GM12875 (cell line): ENCODE data around the gene RBM22.
A peak's percentile ranks its signal among the peaks of the same experiment; 100 is the strongest.

Experiments
- H3K4me3 ChIP-seq: one replicate; pipeline ENCODE4 v1.5.1; 2011; ENCODE audit warnings: low read depth, low read length, control low read depth
- TF ChIP-seq, protein P1 (sequence below): IDR thresholded peaks from 2 replicates; pipeline ENCODE4 v1.5.1; 2011; ENCODE audit warnings: low read depth, mild to moderate bottlenecking, control low read depth, inconsistent platforms, low read length, moderate library complexity, borderline replicate concordance; ENCODE audit not compliant: insufficient read depth

Gene RBM22

DNA sequence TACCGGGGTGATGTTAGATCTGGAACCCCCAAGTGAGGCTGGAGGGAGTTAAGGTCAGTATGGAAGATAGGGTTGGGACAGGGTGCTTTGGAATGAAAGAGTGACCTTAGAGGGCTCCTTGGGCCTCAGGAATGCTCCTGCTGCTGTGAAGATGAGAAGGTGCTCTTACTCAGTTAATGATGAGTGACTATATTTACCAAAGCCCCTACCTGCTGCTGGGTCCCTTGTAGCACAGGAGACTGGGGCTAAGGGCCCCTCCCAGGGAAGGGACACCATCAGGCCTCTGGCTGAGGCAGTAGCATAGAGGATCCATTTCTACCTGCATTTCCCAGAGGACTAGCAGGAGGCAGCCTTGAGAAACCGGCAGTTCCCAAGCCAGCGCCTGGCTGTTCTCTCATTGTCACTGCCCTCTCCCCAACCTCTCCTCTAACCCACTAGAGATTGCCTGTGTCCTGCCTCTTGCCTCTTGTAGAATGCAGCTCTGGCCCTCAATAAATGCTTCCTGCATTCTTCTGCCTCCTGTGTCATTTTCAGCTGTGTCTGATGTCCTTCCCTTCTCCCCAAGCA, 42.1 kb downstream of the RBM22 start:
- TF ChIP-seq, protein P1, sequence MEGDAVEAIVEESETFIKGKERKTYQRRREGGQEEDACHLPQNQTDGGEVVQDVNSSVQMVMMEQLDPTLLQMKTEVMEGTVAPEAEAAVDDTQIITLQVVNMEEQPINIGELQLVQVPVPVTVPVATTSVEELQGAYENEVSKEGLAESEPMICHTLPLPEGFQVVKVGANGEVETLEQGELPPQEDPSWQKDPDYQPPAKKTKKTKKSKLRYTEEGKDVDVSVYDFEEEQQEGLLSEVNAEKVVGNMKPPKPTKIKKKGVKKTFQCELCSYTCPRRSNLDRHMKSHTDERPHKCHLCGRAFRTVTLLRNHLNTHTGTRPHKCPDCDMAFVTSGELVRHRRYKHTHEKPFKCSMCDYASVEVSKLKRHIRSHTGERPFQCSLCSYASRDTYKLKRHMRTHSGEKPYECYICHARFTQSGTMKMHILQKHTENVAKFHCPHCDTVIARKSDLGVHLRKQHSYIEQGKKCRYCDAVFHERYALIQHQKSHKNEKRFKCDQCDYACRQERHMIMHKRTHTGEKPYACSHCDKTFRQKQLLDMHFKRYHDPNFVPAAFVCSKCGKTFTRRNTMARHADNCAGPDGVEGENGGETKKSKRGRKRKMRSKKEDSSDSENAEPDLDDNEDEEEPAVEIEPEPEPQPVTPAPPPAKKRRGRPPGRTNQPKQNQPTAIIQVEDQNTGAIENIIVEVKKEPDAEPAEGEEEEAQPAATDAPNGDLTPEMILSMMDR: no peak

DNA sequence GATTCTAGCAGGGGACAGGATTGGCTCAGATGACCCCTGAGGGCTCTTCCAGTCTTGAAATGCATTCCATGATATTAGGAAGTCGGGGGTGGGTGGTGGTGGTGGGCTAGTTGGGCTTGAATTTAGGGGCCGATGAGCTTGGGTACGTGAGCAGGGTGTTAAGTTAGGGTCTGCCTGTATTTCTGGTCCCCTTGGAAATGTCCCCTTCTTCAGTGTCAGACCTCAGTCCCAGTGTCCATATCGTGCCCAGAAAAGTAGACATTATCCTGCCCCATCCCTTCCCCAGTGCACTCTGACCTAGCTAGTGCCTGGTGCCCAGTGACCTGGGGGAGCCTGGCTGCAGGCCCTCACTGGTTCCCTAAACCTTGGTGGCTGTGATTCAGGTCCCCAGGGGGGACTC, 42.7 kb downstream of the RBM22 start:
- TF ChIP-seq, protein P1: no peak
- no peak overlapping the region for H3K4me3 ChIP-seq

More for the DNA sequence above, 42.1 kb downstream of the RBM22 start:
- H3K4me3 ChIP-seq: no peak overlapping the region

DNA sequence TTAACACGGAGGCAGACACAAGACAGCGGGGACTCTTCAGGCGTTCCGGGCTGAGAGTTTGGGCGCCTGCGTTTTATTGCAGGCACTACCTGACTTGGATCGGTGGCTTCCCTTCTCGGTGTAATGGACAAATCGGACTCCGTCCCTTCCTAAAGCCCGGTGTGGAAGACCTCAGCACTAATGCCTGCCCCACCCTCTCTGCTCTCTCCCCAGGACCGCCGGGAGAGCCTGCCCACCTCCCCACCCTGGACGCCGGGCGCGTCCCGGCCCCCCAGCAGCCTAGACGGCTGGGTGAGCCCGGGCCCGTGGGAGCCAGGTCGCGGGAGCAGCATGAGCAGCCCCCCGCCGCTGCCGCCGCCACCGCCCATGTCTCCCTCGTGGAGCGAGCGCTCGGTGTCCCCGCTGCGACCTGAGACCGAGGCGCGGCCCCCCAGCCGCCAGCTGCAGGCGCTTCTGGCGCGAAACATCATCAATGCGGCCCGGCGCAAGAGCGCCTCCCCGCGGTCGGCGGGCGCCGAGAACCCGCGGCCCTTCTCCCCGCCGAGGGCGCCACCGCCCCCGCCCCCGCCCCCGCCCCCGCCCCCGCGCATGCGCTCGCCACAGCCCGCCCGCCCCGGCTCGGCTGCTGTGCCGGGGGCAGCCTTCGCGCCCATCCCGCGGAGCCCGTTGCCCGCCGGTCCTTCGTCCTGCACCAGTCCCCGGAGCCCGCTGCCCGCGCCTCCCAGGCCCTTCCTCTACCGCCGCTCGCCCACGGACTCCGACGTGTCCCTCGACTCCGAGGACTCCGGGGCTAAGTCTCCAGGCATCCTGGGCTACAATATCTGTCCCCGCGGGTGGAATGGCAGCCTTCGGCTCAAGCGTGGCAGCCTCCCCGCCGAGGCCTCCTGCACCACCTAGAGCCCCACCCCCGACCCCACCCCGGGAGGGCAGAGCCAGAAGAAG, 44.4 kb downstream of the RBM22 start:
- H3K4me3 ChIP-seq: peak overlapping the region; percentile 59
- TF ChIP-seq, protein P1: peak; percentile 79

DNA sequence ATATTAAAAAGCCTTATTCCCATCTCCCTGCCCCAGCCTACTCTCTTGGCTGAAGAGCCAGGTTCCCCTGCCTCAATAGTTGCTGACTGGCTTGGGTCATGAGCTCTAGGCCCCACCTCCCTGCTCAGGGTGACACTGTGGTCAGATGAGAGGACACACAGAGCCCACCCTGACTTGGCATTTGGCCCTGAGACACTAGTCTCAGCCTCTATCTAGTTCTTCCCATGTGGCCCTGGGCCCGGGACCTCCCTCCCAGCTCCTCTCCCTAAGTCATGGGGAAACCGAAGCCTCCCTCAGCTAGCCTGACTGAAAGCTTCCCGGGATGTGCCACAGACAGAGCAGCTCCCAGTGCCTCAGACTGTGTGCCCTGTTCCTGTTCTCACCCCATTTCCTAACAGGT, 45.6 kb downstream of the RBM22 start:
- TF ChIP-seq, protein P1: no peak
- no peak overlapping the region for H3K4me3 ChIP-seq

DNA sequence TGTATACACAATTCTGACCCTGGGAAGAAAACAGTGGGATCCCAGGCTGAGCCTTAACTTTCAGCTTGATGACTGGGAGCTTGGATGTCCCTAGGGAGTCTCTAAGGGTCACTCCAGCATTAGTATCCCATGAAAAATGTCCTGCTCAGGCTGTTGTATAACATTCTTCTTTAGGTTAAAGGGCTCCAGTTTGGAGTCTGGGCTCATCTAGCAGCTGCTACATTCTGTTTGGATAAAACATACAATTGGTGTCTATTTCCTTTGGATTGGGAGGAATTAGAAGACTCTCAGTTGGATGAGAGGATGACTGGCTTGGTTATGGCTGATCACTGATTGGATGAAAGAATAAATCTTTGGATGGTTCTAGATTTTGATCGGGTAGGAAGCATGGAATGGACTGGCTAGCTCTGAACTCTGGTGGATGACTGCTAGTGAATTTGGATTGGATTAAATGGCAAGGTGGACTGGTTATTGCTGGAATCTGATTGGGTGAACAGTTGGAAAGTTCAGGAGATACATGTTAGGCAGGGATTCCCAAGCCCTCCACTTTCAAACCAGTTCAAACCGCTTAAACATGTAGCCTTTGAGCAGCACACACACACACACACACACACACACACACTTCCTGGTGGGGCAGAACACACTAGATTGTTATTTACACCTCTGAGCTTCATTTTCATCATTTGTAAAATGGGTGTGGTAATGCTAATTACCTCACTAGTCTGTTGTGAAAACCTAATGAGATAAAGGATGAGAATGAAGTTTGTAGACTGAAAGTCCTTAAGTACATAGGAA, 46.9 kb downstream of the RBM22 start:
- TF ChIP-seq, protein P1: no peak

DNA sequence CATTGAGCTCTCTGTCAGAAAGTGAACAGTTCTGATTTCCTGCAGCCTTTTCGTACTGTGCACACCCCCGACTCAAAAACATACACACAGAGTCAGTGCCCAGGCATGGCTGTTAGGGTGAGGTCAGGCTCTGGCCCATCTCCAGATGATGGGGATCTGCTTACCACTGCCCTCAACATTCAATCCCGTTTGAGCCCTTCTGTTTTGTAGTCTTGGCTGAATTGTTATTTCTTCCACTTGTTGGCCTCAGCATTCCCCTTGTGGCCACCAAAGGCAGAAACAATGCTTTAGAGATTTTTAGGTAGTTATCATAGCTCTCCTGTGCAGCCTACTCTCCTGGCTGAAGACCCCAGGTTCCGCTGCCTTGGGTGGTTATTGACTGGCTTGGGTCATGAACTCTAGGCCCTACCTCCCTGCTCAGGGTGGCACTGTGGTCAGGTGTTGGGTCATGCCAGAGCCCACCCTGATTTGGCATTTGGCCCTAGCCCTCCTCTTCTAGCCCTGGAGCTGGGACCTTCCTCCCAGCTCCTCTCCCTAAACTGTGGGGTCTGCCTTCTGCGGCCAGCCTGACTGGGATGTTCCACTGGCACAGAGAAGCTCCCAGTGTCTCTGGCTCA, 47.6 kb downstream of the RBM22 start:
- TF ChIP-seq, protein P1: no peak
- no peak overlapping the region for H3K4me3 ChIP-seq

More for the DNA sequence above, 46.9 kb downstream of the RBM22 start:
- no peak overlapping the region for H3K4me3 ChIP-seq
